GM21786 (cell line): ENCODE results near the gene PXK.
"Not testable (repeated sequence)": the region's sequence is repeated elsewhere in the genome, so short reads cannot be mapped to it uniquely, and the experiment has no call there.

ENCODE experiments used
- ATAC-seq: cut with Tn5 transposase; IDR thresholded peaks from one replicate; pipeline ENCODE4 v1.9.1; 2021; ENCODE audit not compliant: unreplicated experiment

The PXK gene

DNA sequence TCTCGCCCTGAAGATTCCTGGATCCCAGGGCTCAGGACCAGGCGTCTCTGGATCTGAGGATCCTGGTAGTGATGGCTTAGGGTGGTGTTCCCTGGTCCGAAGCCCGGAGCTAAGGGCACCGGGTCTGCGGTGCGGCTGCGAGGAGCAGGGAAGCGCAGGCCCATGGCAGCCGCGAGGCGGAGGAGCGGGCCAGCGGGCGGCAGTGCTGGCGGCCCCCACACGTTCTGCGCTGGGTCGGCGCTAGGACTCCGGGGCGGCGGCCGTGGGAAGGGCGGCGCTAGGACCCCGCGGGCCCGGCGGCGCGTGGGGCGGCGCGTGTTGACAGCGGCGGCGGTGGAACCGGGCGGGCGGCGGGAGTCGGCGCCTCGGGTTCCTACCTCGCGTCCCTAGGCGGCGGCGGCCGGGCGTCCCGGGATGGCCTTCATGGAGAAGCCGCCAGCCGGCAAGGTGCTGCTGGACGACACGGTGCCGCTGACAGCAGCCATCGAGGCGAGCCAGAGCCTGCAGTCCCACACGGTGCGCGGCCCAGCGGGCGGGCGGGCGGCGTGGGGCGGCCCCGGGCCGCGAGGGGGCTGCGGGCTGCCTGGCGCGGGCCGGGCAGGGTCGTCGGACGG lies at the start of gene PXK:
TSS of gene PXK (plus strand) at position 318 of the 614 bp plus-strand sequence. CDS start at position 415, 97 bp downstream.
- ATAC-seq: peak; percentile 76

DNA sequence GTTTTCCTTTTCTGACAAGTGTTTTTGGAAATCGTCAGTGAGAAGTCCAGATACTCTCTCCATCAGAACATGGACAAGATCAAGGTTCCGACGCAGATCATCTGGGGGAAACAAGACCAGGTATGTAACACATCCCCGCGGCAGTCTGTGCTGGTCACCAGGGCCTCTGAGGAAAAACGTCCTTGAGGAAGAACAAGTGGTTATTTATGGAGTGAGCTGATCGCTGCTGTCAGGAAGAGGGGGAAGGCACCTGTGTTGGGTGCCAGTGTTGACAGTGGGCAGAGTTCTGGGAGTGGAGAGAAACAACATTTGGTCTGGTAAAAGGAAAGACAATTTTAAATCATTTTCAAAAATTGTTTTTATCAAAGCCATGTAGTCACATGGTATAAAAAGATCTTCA lies 47.4 kb upstream of the PXK start:
- no peak for ATAC-seq

DNA sequence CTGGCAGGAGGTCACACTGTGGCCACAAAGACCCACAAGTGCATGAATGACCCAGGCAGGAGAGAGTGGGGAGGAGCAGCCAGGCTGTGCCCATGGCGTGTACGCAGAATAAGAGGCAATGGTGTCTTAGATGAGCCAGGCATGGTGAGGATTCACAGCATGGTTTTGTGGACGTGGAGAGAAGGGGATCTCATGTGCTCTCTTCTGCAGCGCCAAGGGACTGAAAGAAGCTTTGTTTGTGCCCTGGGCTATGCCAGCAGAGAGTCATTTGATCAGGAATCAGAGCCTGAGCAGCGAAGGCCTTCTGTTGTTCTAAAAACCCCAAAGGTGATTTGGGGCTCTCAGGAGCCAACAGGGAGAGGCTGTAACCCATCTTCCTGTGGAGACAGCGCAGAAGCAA lies 45.3 kb upstream of the PXK start:
- no peak for ATAC-seq

DNA sequence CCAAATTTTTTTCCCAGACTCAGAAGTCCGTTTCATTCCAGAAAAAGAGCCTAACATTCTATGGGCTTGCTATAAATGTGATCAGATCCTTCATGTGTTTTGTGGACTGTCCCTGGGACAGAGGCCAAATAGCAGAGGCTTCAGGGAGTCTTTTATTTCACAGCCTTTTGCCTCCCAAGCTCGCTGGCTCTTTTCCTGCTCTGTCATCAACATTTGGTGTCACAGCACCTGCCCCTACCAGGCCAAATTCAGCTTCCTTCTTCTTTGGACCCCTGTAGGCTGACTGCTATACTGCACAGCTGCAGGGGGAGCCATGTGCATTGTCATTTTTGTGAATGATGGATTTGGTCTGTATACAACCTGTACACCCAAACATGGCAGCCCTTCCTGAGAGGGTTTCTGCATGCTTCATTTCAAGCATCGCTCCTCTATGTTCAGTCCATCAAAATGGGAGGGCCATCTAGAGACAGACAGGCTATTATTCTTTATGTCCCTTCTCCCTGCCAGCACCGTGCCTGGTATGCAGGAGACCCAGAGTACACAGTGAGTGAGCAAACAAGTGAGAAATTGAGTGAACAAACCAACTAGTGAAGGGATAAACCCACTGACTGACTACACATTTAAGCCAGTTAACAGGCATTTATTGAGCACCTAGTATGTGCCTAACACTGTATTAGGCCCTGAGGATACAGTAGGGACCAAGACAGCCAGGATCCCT lies 44.5 kb upstream of the PXK start:
- ATAC-seq: no peak

DNA sequence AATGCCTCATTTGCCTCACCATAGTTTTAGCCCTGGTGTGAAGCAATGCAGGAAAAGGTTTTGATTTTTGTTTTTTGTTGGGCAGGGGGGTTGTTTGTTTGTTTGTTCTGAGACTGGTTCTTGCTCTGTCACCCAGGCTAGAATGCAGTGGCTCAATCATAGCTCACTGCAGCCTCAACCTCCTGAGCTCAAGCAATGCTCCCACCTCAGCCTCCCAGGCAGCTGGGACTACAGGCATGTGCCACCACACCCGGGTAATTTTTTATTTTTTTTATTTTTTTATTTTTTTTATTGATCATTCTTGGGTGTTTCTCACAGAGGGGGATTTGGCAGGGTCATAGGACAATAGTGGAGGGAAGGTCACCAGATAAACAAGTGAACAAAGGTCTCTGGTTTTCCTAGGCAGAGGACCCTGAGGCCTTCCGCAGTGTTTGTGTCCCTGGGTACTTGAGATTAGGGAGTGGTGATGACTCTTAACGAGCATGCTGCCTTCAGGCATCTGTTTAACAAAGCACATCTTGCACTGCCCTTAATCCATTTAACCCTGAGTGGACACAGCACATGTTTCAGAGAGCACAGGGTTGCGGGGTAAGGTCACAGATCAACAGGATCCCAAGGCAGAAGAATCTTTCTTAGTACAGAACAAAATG lies 43.6 kb upstream of the PXK start:
- ATAC-seq: not testable (repeated sequence)

DNA sequence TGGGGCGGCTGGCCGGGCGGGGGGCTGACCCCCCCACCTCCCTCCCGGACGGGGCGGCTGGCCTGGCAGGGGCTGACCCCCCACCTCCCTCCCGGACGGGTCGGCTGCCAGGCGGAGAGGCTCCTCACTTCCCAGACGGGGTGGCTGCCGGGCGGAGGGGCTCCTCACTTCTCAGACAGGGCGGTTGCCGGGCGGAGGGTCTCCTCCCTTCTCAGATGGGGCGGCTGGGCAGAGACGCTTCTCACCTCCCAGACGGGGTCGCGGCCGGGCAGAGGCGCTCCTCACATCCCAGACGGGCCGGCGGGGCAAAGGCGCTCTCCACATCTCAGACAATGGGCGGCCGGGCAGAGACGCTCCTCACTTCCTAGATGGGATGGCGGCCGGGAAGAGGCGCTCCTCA lies 42.2 kb upstream of the PXK start:
- ATAC-seq: not testable (repeated sequence)

DNA sequence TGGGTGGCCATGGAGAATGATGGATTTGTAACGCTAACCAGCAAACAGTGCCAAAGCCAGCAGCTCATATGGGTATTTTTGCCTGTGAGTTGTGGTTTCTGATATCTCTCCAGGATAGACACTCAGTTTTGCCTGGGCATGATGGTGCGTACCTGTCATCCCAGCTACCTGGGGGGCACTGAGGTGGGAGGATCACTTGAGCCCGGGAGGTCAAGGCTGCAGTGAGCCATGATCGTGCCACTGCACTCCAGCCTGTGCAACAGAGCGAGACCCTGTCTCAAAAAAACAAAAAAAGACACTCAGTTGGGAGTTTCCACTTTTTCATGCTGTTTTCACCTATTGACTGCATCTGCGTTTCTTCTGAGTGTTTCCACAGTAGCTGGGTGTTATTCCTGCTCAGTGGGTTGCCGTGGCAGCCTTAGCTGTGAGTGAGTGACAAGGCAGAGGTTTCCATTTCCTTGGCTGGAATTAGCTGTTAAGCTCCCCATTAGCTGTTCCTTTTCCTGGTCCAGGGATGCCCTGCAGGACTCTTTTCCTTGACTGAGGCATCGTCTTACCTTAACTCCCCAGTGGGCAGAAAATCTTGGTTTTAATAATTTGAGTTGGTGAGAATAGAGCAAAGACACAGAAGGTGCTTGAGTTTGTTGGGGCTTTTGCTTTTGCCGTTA lies 40.9 kb upstream of the PXK start:
- no peak for ATAC-seq

DNA sequence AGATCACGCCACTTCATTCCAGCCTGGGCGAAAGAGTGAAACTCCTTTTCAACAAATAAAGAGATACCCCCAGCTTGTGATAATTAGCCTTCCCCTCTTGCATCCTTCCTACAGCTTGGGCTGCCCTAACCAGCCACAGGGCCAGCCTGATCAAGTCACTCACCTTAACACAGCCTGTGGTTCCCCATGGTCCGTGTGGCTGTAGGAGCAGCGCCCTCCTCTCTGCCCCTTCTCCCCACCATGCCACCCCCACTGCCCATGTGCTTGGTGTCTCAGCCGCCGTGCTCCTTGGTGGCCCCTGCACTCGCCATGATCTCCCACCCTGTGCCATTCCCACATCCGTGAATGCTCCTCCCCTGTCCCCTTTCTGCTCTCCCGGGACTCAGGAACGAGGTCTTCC lies 39.8 kb upstream of the PXK start:
- no peak for ATAC-seq

DNA sequence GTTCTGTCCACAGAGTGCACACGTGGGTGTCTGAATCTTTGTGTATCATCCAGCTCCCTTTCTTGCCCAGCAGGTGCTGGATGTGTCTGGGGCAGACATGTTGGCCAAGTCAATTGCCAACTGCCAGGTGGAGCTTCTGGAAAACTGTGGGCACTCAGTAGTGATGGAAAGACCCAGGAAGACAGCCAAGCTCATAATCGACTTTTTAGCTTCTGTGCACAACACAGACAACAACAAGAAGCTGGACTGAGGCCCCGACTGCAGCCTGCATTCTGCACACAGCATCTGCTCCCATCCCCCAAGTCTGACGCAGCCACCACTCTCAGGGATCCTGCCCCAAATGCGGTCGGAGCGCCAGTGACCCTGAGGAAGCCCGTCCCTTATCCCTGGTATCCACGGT lies 39.2 kb upstream of the PXK start:
- no peak for ATAC-seq

DNA sequence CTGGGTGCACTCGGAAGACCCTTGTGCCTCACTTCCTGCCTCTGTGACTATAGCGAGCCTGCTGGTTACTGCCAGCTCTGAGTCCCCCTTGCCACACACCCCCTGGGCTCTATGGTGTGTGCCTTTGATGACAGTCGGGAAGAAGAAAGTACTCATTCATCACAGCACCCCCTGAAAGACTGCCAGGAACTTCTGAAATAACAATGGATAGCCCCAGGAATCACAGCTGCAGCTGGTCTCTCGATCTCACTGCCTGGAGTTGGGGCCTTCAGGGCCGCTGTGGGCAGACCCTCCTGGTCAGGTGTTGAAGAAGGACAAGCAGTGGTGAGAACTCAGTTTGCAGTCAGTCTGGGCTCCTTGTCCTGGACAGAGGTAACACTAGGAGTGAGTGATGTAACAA lies 36.4 kb upstream of the PXK start:
- no peak for ATAC-seq

DNA sequence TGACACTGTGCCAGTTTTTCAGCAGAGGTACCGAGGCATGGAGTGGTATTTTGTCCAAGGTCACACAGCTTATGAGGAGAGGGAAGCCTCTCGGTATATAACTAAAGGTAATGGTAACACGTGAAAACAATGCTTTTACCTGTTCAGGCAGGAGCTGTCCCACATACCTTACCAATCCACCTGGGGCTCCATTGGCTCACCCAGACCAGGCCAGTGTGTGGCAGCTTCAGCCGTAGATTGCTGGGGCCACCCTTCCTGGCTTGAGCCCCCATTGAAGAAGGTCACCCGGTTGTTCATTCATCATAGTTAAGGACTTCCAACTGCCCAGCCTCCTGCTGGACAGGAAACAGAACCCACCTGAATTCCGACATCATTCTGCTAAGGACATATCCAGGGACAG lies 35.8 kb upstream of the PXK start:
- no peak for ATAC-seq

DNA sequence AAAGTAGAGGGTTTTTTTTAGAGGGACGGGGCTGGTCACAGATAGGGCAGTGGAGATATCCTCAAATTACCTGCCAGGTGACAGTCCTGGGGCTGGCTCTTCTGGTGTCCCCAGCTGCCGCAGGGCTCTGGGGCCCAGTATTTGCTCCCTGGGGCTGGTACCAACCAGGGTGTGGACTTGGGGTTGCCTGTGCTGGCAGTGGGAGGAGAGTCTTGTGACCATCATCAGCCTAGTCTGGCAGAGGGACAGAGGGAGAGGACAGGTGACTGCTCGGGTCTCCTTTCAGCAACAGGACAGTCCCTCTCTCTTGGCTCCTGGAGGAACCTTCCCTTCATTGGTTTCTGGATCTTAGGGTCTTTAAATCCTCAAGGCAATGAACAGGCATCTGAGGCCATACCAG lies 34.5 kb upstream of the PXK start:
- no peak for ATAC-seq

DNA sequence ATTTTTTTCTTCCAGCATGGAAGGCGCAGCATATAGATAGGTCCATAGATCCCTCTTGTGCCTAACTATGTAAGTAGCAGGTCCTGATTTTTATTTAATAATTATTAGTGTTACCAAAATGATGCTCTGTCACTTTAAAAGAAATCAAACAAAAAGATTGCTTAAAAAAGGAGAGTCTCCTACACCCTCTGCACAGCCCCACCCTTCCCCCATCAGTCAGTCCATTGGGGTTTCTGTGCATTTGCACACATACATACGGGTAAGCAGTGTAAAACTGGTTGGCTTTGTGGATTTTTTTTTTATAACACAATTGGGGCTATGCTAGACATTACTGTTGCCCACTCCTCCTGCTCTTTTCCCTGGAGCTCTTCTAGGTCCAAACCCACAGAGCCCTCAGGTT lies 33.6 kb upstream of the PXK start:
- no peak for ATAC-seq

DNA sequence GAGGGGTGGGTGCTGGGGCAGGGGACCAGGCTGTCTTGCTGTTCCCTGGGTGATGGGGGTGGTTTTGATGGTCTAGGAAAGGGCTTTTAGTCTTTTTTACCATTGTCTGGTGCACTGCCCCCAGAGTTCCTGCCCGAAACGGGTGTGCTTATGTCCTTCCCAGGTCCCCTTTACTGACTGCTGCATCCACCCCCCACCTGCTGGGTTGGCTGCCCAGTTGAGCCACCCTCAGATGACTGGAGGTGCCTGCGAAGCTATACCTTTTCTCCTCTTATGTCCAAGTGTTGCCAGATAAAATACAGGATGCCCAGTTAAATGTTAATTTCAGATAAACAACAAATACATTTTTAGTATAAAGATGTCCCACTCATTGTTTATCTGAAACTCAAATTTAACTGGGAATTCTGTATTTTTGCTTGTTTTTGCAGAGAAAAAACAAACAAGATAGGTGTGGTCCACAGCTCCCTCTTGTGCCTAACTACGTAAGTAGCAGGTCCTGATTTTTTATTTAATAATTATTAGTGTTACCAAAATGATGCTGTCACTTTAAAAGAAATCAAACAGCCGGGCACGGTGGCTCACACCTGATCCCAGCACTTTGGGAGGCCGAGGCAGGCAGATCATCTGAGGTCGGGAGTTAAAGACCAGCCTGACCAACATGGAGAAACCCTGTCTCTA lies 32.7 kb upstream of the PXK start:
- no peak for ATAC-seq

DNA sequence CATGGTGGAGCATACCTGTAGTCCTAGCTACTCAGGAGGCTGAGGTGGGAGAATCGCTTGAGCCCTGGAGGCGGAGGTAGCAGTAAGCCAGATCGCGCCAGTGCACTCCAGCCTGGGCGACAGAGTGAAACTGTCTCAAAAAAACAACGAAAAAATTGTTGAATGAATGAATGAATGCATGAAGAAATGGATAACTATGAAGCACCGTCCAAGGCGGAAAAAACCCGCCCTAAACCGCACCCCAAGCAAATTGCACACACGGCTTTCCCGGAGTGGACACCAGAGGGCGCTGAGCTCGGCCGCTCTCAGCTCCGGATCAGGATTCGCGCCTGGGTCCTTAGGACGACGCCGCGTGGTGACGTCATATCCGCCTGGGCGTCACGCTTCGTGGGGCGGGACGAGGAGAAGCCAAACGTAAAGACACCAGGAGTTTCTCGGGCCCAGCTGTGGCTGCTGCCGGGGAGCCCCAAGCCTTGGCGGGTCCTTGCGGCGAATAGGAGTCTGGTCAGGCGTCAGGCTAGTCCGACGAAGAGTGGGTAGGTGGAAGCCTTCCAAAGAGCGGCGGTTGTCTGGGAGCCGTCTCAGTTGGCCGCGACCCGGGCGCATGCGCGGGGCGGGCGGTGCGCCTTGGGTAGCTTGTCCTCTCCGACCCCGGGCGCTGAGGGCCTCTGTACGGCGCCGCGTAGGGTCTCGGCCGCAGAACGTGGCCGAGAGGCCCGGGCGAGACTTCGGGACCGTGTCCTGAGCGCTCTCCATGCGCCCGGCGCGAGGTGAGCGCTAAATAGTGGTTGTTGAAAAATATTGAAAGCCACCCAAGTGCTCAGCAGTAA lies 26.6 kb upstream of the PXK start, which contains the start of the genes HTD2 and RPP14:
TSS of gene HTD2 (plus strand) at position 639 of the 830 bp plus-strand sequence. CDS start 11,094 bp downstream, outside the sequence.
TSS of gene RPP14 (plus strand) at position 364 of the 830 bp plus-strand sequence. CDS start 4,085 bp downstream, outside the sequence.
- peak; percentile 86 for ATAC-seq

DNA sequence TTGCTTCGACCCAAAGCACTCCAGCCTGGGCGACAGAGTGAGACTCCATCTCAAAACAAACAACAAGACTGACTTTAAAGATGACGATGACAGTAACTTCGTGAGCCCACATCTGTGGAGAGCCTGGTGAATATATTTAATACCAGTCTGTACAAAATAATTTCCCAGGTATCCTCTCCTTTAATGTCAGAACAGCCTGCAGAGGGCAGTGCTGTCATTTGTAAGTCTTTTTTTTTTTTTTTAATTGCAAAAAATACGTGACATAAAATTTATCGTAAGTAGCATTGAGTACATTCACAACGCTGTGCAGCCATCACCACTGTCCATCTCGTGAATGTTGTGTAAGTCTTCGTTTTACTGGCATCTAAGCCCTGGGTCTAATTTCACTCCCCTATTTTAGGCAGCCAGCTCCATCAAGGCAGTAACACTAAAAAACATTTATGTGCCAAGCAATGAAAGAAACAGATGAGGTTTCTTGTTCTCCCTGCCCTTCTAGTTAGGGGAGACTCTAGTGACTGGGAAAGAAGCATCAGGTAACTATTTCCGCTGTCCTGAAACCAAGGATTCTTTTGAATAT lies 25.0 kb upstream of the PXK start:
- no peak for ATAC-seq

DNA sequence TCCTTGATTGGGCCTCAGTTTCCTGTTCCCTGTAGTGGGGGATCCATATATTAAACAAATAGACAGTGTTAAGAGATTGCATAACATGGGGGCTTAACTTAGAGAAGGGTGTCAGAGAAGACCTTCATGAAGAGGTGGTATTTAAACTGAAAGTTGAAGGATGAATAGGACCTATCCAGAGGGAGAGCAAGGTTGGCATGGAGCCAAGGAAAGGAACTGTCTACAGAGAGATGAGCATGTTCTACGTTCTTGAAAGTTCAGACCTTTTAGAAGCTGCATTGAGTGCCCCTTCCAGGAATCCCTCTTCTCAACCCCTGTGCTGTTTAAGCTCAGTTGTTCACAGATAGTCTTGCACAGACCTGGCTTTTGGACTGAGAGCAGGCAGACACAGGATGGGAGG lies 24.0 kb upstream of the PXK start:
- no peak for ATAC-seq

DNA sequence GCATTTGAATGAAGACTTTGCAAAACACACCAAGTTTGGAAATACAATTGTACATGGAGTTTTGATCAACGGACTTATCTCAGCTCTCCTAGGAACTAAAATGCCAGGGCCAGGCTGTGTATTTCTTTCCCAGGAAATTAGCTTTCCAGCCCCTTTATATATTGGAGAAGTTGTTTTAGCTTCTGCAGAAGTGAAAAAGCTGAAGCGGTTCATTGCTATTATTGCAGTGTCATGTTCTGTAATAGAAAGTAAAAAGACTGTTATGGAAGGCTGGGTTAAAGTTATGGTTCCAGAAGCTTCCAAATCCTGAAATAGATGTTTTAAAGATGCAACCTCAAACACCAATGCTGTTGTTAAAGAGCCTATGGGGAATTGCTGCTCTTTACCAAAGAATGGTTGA lies 14.9 kb upstream of the PXK start:
- no peak for ATAC-seq

DNA sequence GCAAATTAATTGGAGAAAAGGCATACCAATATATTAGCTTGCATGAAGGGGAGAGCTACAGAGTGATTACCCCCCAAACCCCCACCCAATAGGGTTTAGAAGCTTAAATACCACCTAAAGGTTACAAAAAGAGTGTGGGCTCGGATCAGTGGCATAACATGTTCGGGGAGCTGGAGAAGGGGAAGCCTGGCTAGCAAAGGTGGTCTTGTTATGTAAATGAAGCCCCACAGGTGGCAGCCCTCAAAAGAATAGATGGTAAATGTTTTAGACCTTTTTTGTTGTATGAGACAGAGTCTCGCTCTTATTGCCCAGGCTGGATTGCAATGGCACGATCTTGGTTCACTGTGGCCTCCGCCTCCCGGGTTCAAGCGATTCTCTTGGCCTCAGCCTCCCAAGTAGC lies 10.9 kb upstream of the PXK start:
- ATAC-seq: no peak

DNA sequence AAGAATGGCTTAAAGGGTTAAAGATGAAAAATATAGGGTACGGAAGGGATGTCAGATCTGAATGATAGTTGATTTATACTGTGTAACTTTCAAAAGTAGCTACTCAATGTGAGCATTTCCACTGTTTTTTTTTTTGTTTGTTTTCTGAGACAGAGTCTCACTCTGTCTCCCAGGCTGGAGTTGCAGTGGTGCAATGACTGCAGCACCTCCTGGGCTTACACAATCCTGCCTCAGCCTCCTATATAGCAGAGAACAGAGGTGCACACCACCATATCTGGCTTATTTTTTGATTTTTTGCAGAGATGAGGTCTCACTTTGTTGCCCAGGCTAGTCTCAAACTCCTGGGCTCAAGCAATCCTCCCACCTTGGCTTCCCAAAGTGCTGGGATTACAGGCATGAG lies 9.9 kb upstream of the PXK start:
- ATAC-seq: no peak
